Astrocyte of the cerebellum (primary cell): ENCODE data around the gene CPNE5.
A peak's percentile ranks its signal among the peaks of the same experiment; 100 is the strongest.
"Not testable (repeated sequence)": the region's sequence is repeated elsewhere in the genome, so short reads cannot be mapped to it uniquely, and the experiment has no call there.

ENCODE experiments used
- DNase-seq: peaks from one replicate; pipeline ENCODE4 v3.0.0-alpha.2; 2011; ENCODE audit warnings: low read depth
- H3K4me3 ChIP-seq: 2 replicates; pipeline ENCODE4 v1.5.1; 2011; ENCODE audit warnings: mild to moderate bottlenecking, low read depth, low read length, moderate library complexity
- in situ Hi-C: cut with HindIII; loops from 2 replicates; pipeline ENCODE4 v1.10.0; 2017; ENCODE audit warnings: low sequenced_read_pairs
- TF ChIP-seq, protein P1 (sequence below): IDR thresholded peaks from 2 replicates; pipeline ENCODE4 v1.5.1; 2012; ENCODE audit warnings: low read length, low read depth, moderate library complexity, mild to moderate bottlenecking; ENCODE audit errors: missing control alignments

CPNE5 gene

GRCh38 chr6:36729161-36729524 is 110.1 kb downstream of the CPNE5 start:
- TF ChIP-seq, protein P1, sequence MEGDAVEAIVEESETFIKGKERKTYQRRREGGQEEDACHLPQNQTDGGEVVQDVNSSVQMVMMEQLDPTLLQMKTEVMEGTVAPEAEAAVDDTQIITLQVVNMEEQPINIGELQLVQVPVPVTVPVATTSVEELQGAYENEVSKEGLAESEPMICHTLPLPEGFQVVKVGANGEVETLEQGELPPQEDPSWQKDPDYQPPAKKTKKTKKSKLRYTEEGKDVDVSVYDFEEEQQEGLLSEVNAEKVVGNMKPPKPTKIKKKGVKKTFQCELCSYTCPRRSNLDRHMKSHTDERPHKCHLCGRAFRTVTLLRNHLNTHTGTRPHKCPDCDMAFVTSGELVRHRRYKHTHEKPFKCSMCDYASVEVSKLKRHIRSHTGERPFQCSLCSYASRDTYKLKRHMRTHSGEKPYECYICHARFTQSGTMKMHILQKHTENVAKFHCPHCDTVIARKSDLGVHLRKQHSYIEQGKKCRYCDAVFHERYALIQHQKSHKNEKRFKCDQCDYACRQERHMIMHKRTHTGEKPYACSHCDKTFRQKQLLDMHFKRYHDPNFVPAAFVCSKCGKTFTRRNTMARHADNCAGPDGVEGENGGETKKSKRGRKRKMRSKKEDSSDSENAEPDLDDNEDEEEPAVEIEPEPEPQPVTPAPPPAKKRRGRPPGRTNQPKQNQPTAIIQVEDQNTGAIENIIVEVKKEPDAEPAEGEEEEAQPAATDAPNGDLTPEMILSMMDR: no peak
- in situ Hi-C loops: no loop called here
- H3K4me3 ChIP-seq: no peak overlapping the region
- no peak for DNase-seq

GRCh38 chr6:36728289-36729160 is 110.7 kb downstream of the CPNE5 start:
- TF ChIP-seq, protein P1: no peak
- no peak overlapping the region for H3K4me3 ChIP-seq
- in situ Hi-C loops: no loop called here
- DNase-seq: no peak

GRCh38 chr6:36727505-36728021 is 111.7 kb downstream of the CPNE5 start:
- in situ Hi-C loops: no loop called here
- no peak overlapping the region for H3K4me3 ChIP-seq
- peak; percentile 33 for DNase-seq
- TF ChIP-seq, protein P1: no peak

DNA sequence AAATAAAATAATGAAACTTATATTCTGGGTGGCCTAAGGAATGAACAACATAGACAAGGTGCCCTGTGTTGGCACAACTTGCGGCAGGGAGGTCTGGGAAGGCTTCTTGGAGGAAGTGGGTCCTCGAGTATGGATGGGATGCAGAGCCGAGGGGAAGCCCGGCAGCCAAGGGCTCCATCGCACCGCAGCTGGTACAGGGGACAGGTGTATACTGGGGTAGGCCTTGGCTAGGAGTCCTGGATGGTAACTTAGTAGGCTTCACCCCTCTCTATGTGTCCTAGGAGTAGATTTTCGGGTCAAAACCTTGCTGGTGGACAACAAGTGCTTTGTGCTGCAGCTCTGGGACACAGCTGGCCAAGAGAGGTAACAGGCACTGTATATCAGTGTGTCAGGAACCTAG is 113.7 kb downstream of the CPNE5 start:
- in situ Hi-C loops: no loop called here
- DNase-seq: no peak
- TF ChIP-seq, protein P1: no peak
- no peak overlapping the region for H3K4me3 ChIP-seq

- H3K4me3 ChIP-seq: no peak overlapping the region
- in situ Hi-C loops: no loop called here
- TF ChIP-seq, protein P1: peak; percentile 66
- peak; percentile 39 for DNase-seq
Measured at GRCh38 chr6:36724514-36725390, 114.5 kb downstream of the CPNE5 start.

DNA sequence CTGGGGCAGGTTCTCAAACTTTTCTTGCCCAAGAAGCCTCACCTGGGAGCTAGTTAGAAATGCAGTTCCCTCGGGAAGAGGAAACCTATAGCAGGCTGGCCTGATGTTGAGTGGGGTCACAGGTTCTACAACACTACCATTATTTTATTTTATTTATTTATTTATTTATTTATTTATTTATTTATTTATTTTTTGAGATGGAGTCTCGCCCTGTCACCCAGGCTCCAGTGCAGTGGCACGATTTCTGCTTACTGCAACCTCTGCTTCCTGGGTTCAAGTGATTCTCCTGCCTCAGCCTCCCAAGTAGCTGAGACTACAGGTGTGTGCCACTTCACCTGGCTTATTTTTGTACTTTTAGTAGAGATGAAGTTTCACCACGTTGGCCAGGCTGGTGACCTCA is 115.3 kb downstream of the CPNE5 start:
- in situ Hi-C loops, DNase-seq, H3K4me3 ChIP-seq: not testable (repeated sequence)
